Measurements from ENCODE around the gene SORT1.
A peak's percentile ranks its signal among the peaks of the same experiment; 100 is the strongest.
"Not testable (repeated sequence)": the region's sequence is repeated elsewhere in the genome, so short reads cannot be mapped to it uniquely, and the experiment has no call there.

The SORT1 gene

GRCh38 chr1:109396871-109397580, 692 bp downstream of the SORT1 start:
- no peak for DNase-seq (ENCODE audit: low spot score)

GRCh38 chr1:109396513-109396839, 1.2 kb downstream of the SORT1 start:
- DNase-seq (ENCODE audit: low spot score), result no peak

GRCh38 chr1:109395602-109396512, 1.9 kb downstream of the SORT1 start:
- DNase-seq (ENCODE audit: low spot score), result no peak

- DNase-seq (ENCODE audit: low spot score), result not testable (repeated sequence)
These were observed 2.5 kb downstream of the SORT1 start for GRCh38 chr1:109395282-109395599.

- DNase-seq (ENCODE audit: low spot score), result no peak
These were observed 3.0 kb downstream of the SORT1 start for GRCh38 chr1:109394591-109395281.

GRCh38 chr1:109393617-109394233, 4.0 kb downstream of the SORT1 start:
- no peak for DNase-seq (ENCODE audit: low spot score)

- no peak for DNase-seq (ENCODE audit: low spot score)
These were observed 4.7 kb downstream of the SORT1 start for GRCh38 chr1:109392788-109393616.

- DNase-seq (ENCODE audit: low spot score), result no peak
These were observed 5.5 kb downstream of the SORT1 start for GRCh38 chr1:109392037-109392787.

- DNase-seq (ENCODE audit: low spot score), result no peak
These were observed 6.1 kb downstream of the SORT1 start for GRCh38 chr1:109391626-109392025.

- DNase-seq (ENCODE audit: low spot score), result peak; percentile 37
These were observed 6.6 kb downstream of the SORT1 start for GRCh38 chr1:109391157-109391556.

GRCh38 chr1:109389638-109390341, 7.9 kb downstream of the SORT1 start:
- DNase-seq (ENCODE audit: low spot score), result no peak

- no peak for DNase-seq (ENCODE audit: low spot score)
These were observed 8.7 kb downstream of the SORT1 start for GRCh38 chr1:109388884-109389637.

GRCh38 chr1:109388208-109388711, 9.5 kb downstream of the SORT1 start:
- DNase-seq (ENCODE audit: low spot score), result no peak

GRCh38 chr1:109386054-109386717, 11.5 kb downstream of the SORT1 start:
- no peak for DNase-seq (ENCODE audit: low spot score)

GRCh38 chr1:109385417-109385816, 12.3 kb downstream of the SORT1 start:
- DNase-seq (ENCODE audit: low spot score), result no peak

- DNase-seq (ENCODE audit: low spot score), result no peak
These were observed 13.9 kb downstream of the SORT1 start for GRCh38 chr1:109383854-109384253.

- DNase-seq (ENCODE audit: low spot score), result no peak
These were observed 14.5 kb downstream of the SORT1 start for GRCh38 chr1:109383087-109383779.

GRCh38 chr1:109381573-109381972, 16.1 kb downstream of the SORT1 start:
- DNase-seq (ENCODE audit: low spot score), result no peak
